Measurements from ENCODE around the gene CUEDC1. TPM values are rescaled to one million over a fixed set of nuclear protein-coding genes. Genes with fewer than 3 reads are reported as not detected.
A peak's percentile ranks its signal among the peaks of the same experiment; 100 is the strongest.

CUEDC1 gene
- 10 to 100 TPM in 6 of 8 experiments, 1 to 10 TPM in 2; 6.9 to 37.4 (median 16.3) TPM for total RNA-seq

GRCh38 chr17:57955183-57955931 is at the start of gene CUEDC1:
TSS of gene CUEDC1 (minus strand) at chr17:57955412. CDS start at chr17:57885564, 69,848 bp downstream.
- in situ Hi-C loops (cut with MboI; ENCODE audit: low pct_unique_long_range_greater_than_20kb in 2 of 9, low sequenced_read_pairs in 9 of 9, unreplicated experiment in 9 of 9) = no loop called here
- WGBS, 10 experiments = 0 to 80% (median 17%) methylated on average over 1 to 2 of the region's 79 CpGs; no CpG with 5 or more reads in 7 of the 10 experiments
- ATAC-seq (replicated peaks in 6 of 8) = peak; percentile 63 to 90 (median 79)
- Histone ChIP-seq H3K27ac (peak within 1 kb of the TSS; percentile 73 to 95), H3K4me1 (replicated peaks in 1 of 2) (peaks cover 17 to 42% of the 10 kb centered on the region in 2 donors), H3K4me3 (peak within 1 kb of the TSS; percentile 66 to 91 (median 74))

GRCh38 chr17:58004060-58004459 is 48.8 kb upstream of the CUEDC1 start:
- 78 to 100% (median 92%) methylated on average over 1 to 3 of the region's 3 CpGs; no CpG with 5 or more reads in 3 of the 10 experiments for WGBS, 10 experiments
- Histone ChIP-seq H3K4me1 (replicated peaks in 1 of 2) (peaks cover 27 to 29% of the 10 kb centered on the region in 2 donors), H3K4me3 (no peak overlapping the region), H3K27ac (no peak overlapping the region)
- in situ Hi-C loops (cut with MboI; ENCODE audit: low pct_unique_long_range_greater_than_20kb in 2 of 9, low sequenced_read_pairs in 9 of 9, unreplicated experiment in 9 of 9) = loop anchor here in 4 of 9 experiments (10.0 to 25.0 kb wide), 2 partner anchors 91 to 108 kb away; no protein-coding TSS in a partner anchor
- no peak for ATAC-seq (replicated peaks in 6 of 8)

- in situ Hi-C loops (cut with MboI; ENCODE audit: low pct_unique_long_range_greater_than_20kb in 2 of 9, low sequenced_read_pairs in 9 of 9, unreplicated experiment in 9 of 9) = loop anchor here in 4 of 9 experiments (10.0 to 25.0 kb wide), 2 partner anchors 92 to 109 kb away; no protein-coding TSS in a partner anchor
- 77 to 100% (median 87%) methylated on average over 1 to 2 of the region's 2 CpGs for WGBS, 10 experiments
- no peak for ATAC-seq (replicated peaks in 6 of 8)
- Histone ChIP-seq H3K4me3 (no peak overlapping the region), H3K4me1 (replicated peaks in 1 of 2) (peaks cover 21 to 26% of the 10 kb centered on the region in 2 donors), H3K27ac (no peak overlapping the region)
Measured at GRCh38 chr17:58002973-58003372, 47.8 kb upstream of the CUEDC1 start.

GRCh38 chr17:58002154-58002948 is 47.1 kb upstream of the CUEDC1 start:
- WGBS, 10 experiments = 11 to 100% (median 65%) methylated on average over 1 to 4 of the region's 4 CpGs
- in situ Hi-C loops (cut with MboI; ENCODE audit: low pct_unique_long_range_greater_than_20kb in 2 of 9, low sequenced_read_pairs in 9 of 9, unreplicated experiment in 9 of 9) = loop anchor here in 4 of 9 experiments (10.0 to 25.0 kb wide), 2 partner anchors 92 to 110 kb away; no protein-coding TSS in a partner anchor
- Histone ChIP-seq H3K4me1 (replicated peaks in 1 of 2) (peaks cover 21 to 26% of the 10 kb centered on the region in 2 donors), H3K4me3 (no peak overlapping the region), H3K27ac (no peak overlapping the region)
- ATAC-seq (replicated peaks in 6 of 8) = no peak

- no peak overlapping the region for H3K27ac ChIP-seq
- H3K4me3 ChIP-seq = no peak overlapping the region
- in situ Hi-C loops (cut with MboI; ENCODE audit: low pct_unique_long_range_greater_than_20kb in 2 of 9, low sequenced_read_pairs in 9 of 9, unreplicated experiment in 9 of 9) = loop anchor here in 4 of 9 experiments (10.0 to 25.0 kb wide), 2 partner anchors 93 to 111 kb away; no protein-coding TSS in a partner anchor
- no peak for ATAC-seq (replicated peaks in 6 of 8)
- whole genome bisulfite sequencing, 10 experiments = 0 to 100% (median 59%) methylated on average over 1 of the region's 1 CpG; no CpG with 5 or more reads in 2 of the 10 experiments
- H3K4me1 ChIP-seq (replicated peaks in 1 of 2) = peaks cover 21 to 26% of the 10 kb centered on the region in 2 donors
Measured at GRCh38 chr17:58001461-58002124, 46.4 kb upstream of the CUEDC1 start.

GRCh38 chr17:57999496-58000017 is 44.3 kb upstream of the CUEDC1 start:
- Histone ChIP-seq H3K4me3 (no peak overlapping the region), H3K27ac (no peak overlapping the region), H3K4me1 (replicated peaks in 1 of 2) (peaks cover 17 to 21% of the 10 kb centered on the region in 2 donors)
- WGBS, 10 experiments = 20 to 100% (median 72%) methylated on average over 1 of the region's 1 CpG; no CpG with 5 or more reads in 4 of the 10 experiments
- in situ Hi-C loops (cut with MboI; ENCODE audit: low pct_unique_long_range_greater_than_20kb in 2 of 9, low sequenced_read_pairs in 9 of 9, unreplicated experiment in 9 of 9) = loop anchor here (5.0 to 25.0 kb wide), 8 partner anchors 95 to 147 kb away; partner anchors contain the start of gene MRPS23 (in 6 of the 9)
- peak; percentile 60 to 84 (median 76) for ATAC-seq (replicated peaks in 6 of 8)

GRCh38 chr17:57999010-57999495 is 43.8 kb upstream of the CUEDC1 start:
- in situ Hi-C loops (cut with MboI; ENCODE audit: low pct_unique_long_range_greater_than_20kb in 2 of 9, low sequenced_read_pairs in 9 of 9, unreplicated experiment in 9 of 9) = loop anchor here (5.0 to 25.0 kb wide), 6 partner anchors 112 to 147 kb away; partner anchors contain the start of gene MRPS23 (in 6 of the 9)
- Histone ChIP-seq H3K4me1 (replicated peaks in 1 of 2) (peaks cover 15 to 23% of the 10 kb centered on the region in 2 donors), H3K4me3 (no peak overlapping the region), H3K27ac (no peak overlapping the region)
- no peak for ATAC-seq (replicated peaks in 6 of 8)

- Histone ChIP-seq H3K4me3 (no peak overlapping the region), H3K27ac (no peak overlapping the region), H3K4me1 (replicated peaks in 1 of 2) (peaks cover 13 to 27% of the 10 kb centered on the region in 2 donors)
- WGBS, 10 experiments = 80 to 100% (median 92%) methylated on average over 1 to 3 of the region's 3 CpGs; no CpG with 5 or more reads in 2 of the 10 experiments
- no peak for ATAC-seq (replicated peaks in 6 of 8)
- in situ Hi-C loops (cut with MboI; ENCODE audit: low pct_unique_long_range_greater_than_20kb in 2 of 9, low sequenced_read_pairs in 9 of 9, unreplicated experiment in 9 of 9) = loop anchor here (5.0 to 25.0 kb wide), 6 partner anchors 110 to 145 kb away; partner anchors contain the start of gene MRPS23 (in 6 of the 9)
Measured at GRCh38 chr17:57997085-57997809, 42.0 kb upstream of the CUEDC1 start.

GRCh38 chr17:57995076-57995956 is 40.1 kb upstream of the CUEDC1 start:
- in situ Hi-C loops (cut with MboI; ENCODE audit: low pct_unique_long_range_greater_than_20kb in 2 of 9, low sequenced_read_pairs in 9 of 9, unreplicated experiment in 9 of 9) = loop anchor here (5.0 to 25.0 kb wide), 6 partner anchors 108 to 143 kb away; partner anchors contain the start of gene MRPS23 (in 6 of the 9)
- H3K4me1 ChIP-seq (replicated peaks in 1 of 2) = peaks cover 8 to 27% of the 10 kb centered on the region in 2 donors
- peak; percentile 63 to 84 (median 79) for ATAC-seq (replicated peaks in 6 of 8)
- no peak overlapping the region for H3K27ac ChIP-seq
- H3K4me3 ChIP-seq = no peak overlapping the region
- WGBS, 10 experiments = 33 to 100% (median 75%) methylated on average over 2 to 4 of the region's 4 CpGs; no CpG with 5 or more reads in 2 of the 10 experiments

GRCh38 chr17:57994436-57994835 is 39.2 kb upstream of the CUEDC1 start:
- Histone ChIP-seq H3K4me3 (no peak overlapping the region), H3K4me1 (replicated peaks in 1 of 2) (peaks cover 8 to 27% of the 10 kb centered on the region in 2 donors), H3K27ac (no peak overlapping the region)
- 17 to 29% (median 23%) methylated on average over 2 of the region's 2 CpGs; no CpG with 5 or more reads in 6 of the 10 experiments for WGBS, 10 experiments
- ATAC-seq (replicated peaks in 6 of 8) = peak in 1 of 8 experiments; percentile 22
- in situ Hi-C loops (cut with MboI; ENCODE audit: low pct_unique_long_range_greater_than_20kb in 2 of 9, low sequenced_read_pairs in 9 of 9, unreplicated experiment in 9 of 9) = loop anchor here in 7 of 9 experiments (10.0 to 25.0 kb wide), 4 partner anchors 107 to 140 kb away; partner anchors contain the start of gene MRPS23 (in 5 of the 7)
